ENCODE data around the gene HGF.

GRCh38 chr7:81816312-81816711, 46.5 kb upstream of the HGF start:
- TF ChIP-seq CTCF (IDR thresholded peaks at IDR 0.05; ENCODE audit: control extremely low read depth in 1 of 3, insufficient read depth in 1 of 3, low read depth in 1 of 3, low read length in 3 of 3) (no peak), RAD21 (IDR thresholded peaks at IDR 0.05 in 1 of 2, conservative IDR thresholded peaks at IDR 0.05 in 1 of 2; ENCODE audit: low read depth in 2 of 2, low read length in 2 of 2) (no peak), EZH2 (IDR thresholded peaks at IDR 0.05; ENCODE audit: low read depth, low read length, severe bottlenecking) (no peak), POLR2A (IDR thresholded peaks at IDR 0.05; ENCODE audit: control extremely low read depth in 1 of 2, low read depth in 2 of 2, low read length in 2 of 2) (no peak), POU5F1 (IDR thresholded peaks at IDR 0.05; ENCODE audit: low read depth, low read length) (no peak), NRF1 (IDR thresholded peaks at IDR 0.05; ENCODE audit: low read depth, low read length) (no peak), CBX5 (IDR thresholded peaks at IDR 0.05; ENCODE audit: low read depth, low read length) (no peak), POLR2AphosphoS5 (IDR thresholded peaks at IDR 0.05; ENCODE audit: low read depth, low read length) (no peak)
